Omental fat pad (tissue), 4 donors: ENCODE measurements around the gene CCR6. TPM values are rescaled to one million over a fixed set of nuclear protein-coding genes. Genes with fewer than 3 reads are reported as not detected.
"Not testable (repeated sequence)": the region's sequence is repeated elsewhere in the genome, so short reads cannot be mapped to it uniquely, and the experiment has no call there.

Source experiments
- ATAC-seq: fragments of 150-250 bp; one replicate; pipeline ENCODE4 v1.9.1; 2016; ENCODE audit warnings: mild to moderate bottlenecking, moderate library complexity; ENCODE audit not compliant: low FRiP score
- DNase-seq: peaks from one replicate; pipeline ENCODE4 v3.0.0-alpha.2; 2019; ENCODE audit warnings: low spot score
- total RNA-seq, 4 donors: library from RNA; depleted of rRNA; stranded (reverse); fragments of >200 nt; gene quantifications; one replicate each; pipeline ENCODE4 v1.1.0, GENCODE V29; 2016

The CCR6 gene
- total RNA-seq, 4 donors from 2014 or later, result 0.36 to 1.1 (median 1.1) TPM; not detected in 1

DNA sequence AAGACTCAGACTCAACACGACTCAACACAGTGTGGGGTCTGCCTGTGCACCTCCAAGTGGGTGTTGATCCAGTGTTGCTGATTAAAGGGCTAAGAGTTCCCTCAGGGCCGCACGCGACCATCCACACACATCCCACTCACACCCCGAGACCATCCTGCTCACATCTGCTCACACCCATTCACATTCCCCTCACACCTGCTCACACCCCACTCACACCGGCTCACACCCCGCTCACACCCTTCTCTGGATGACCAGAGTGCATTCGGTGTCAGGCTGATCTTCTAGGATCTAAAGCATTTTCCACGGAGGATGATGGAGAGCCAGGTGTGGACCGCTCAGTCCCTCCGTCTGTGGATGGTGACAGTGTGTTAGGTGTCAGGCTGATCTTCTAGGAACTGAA is 48.4 kb downstream of the CCR6 start:
- not testable (repeated sequence) for ATAC-seq, DNase-seq

DNA sequence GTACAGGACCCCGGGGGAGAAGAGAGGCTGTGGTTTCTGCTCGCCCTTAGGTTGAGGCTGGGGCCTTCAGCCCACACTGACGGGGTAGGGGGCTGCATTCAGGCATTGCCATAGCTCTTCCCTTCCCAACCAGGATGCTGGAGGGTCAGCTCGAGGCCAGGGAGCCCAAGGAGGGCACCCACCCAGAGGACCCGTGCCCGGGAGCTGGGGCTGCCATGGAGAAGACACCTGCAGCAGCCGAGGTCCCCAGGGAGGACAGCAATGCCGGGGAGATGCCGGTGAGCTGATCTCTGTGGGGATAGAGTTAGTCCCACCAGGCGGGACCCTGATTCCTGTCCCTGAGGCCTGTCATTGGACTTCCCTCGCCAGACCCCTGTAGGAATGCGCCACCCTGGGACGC is 49.1 kb downstream of the CCR6 start:
- not testable (repeated sequence) for ATAC-seq, DNase-seq

DNA sequence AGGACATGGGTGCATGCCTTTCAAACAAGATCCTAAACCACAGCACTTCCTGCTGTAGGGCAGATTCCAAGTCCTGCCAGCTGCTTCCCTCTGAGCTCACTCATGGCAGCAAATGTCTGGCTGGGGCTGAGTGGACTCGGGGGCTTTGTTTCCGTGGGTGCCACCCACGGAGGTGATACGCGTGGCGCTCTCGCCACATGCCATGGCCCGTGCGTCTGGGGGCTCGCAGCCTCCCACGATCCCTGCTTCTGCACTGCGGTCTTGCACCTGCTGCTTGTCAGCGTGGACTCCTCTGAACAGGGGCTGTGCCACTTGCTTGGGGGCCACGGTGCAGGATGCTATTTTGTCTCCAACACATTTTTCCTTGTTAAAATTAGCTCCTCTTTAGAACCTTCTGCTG is 54.4 kb downstream of the CCR6 start:
- DNase-seq, ATAC-seq: not testable (repeated sequence)

DNA sequence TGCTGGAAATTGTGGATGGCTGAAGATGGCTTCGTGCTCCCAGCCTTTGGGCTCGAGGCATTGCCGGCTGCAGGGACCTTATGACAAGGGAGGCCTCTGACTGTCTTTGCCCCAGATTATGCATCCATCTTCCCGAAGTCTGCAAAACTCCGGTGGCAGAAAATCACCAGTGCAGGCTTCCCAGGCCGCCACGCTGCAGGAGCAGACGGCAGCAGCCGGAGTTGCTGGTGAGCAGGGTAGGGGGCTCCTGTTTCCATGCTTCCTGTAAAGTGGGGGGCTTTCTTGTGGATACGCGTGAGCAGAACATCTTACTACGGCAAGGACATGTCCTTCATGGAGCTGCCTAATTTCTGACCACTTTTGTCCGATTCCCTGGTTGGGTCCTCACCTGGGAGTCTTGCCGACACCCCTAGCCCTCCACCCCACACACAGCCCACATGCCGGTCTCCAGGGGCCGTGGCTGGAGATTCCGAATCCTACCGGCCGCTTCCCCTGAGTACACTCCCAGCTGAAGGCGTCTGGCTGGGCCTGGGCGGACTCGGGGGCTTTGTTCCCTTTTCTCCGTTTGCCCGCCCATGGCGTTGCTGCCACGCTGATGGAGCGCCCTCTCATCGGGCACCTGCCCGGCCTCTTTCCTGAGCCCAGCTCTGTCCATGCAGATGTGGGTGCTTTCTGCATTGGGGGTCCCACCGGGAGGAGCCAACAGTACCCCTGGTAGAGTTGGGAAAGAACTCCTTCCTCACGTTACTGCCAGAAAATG is 56.2 kb downstream of the CCR6 start:
- DNase-seq, ATAC-seq: not testable (repeated sequence)

DNA sequence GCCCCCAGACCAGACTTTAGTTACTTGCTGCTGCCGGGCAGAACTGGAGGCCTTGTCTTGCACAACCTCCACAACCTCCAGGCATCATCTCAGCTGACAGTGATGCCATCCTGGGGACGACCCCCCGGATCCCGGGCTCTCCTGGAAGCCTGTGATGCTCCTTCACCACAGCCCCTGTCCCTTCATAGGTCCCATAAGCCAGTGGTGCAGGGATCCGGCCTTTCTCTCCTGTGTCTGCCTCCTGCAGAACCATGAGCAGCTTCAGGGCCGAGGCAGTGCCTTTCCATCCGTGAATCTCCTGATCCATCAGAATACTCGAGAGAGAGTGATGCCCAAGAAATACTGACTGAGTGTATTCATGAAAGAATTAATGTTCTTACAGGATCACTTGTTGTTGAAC is 57.2 kb downstream of the CCR6 start:
- not testable (repeated sequence) for ATAC-seq, DNase-seq

DNA sequence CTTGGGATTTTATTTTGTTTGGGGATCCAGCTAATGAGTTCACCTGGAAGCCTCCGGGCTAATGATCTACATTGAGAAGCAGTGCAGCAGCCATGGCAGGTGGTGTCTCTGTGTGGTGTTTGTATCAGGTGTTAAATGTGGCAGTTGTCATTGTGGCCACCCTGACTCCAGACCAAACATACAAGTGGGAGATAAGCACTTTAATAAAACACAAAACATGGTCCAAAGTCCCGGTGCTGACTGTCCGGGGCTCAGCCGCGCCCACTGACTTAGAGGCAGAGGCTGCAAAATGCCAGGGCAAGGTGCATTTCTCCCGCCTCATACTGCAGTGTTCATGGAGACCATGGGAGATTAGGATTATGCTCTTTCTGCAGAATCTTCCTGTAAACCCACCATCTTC is 58.5 kb downstream of the CCR6 start:
- ATAC-seq, DNase-seq: not testable (repeated sequence)

DNA sequence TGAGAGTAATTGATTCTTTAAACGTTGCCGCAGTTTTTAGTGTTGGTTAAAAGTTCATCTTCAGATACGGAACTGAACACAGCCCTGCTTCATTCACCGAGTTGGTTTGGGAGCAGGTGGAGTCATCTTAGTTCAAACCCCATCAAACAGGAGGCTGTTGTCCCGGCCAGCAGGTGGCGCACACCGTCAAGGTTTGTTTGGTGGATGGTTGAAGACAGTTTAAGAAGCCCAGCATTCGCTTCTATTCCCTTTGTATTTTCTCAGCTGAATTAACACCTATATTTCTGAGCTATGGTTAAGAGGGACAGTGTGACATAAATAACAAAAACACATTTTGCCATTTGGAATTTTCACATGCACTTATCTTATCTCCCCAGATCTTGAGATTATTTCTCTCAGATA is 60.0 kb downstream of the CCR6 start:
- DNase-seq, result not testable (repeated sequence)
- ATAC-seq, result peak; percentile 57

DNA sequence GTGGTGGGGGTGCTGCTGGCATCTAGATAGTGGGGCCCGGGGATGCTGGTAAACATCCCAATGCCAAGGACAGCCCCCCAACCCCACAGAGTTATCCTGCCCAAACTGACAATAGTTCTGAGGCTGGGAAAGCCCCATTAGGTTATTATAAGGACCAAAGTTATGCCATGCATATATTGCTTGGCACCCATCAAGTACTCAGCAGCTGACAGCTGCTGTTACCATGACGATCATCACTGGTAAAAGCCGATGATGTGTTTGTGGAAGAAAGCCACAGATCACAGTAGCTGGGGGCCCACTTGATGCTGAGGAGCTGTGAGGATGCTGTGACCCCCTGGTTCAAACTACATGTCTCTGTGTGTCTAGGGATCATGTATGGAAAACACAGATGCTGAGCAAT is 62.2 kb downstream of the CCR6 start:
- ATAC-seq, DNase-seq: not testable (repeated sequence)

DNA sequence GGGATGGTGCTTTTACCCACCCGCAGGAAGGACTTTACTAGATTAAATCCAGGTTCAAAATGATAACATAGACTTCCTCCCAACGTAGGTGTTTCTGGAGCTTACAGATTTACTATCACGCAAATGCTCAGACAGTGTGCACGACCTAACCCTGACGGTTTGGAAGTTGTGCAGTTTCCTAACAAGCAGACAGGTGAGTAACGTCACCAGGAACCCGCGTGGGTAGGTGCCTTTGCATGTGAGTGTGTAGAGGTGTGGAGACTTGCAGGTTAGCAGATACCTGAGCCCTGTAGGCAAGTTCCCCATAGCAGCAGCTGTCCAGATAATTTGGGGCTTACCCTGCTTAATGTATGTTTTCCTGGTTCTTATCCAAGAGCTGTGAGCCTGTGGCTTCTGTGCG is 64.4 kb downstream of the CCR6 start:
- not testable (repeated sequence) for ATAC-seq, DNase-seq

Other genes with a start within 250 kb of the CCR6 start
- gene RNASET2, start 166.5 kb upstream of the CCR6 start, total RNA-seq, result 100 to 1,000 TPM in 1 of 4 donors, 10 to 100 TPM in 3; 68.4 to 129 (median 84.4) TPM
- gene CEP43, start 123.7 kb upstream of the CCR6 start, total RNA-seq, result 10 to 100 TPM; 12.2 to 13.7 (median 13.4) TPM
- gene GPR31, start 34.9 kb downstream of the CCR6 start, total RNA-seq, result not detected
- not detected for gene UNC93A, start 168.2 kb downstream of the CCR6 start, total RNA-seq
- gene TTLL2, start 202.0 kb downstream of the CCR6 start, total RNA-seq, result not detected